HL-60 (cell line): ENCODE results near the gene VPS51.

ENCODE experiments used
- CTCF ChIP-seq: IDR thresholded peaks from one replicate; pipeline ENCODE4 v1.5.1; 2011; ENCODE audit warnings: low read length, control low read depth, inconsistent platforms; ENCODE audit not compliant: insufficient read depth
- POLR2AphosphoS5 ChIP-seq: IDR thresholded peaks from 2 replicates; pipeline ENCODE4 v1.6.1; 2012; ENCODE audit warnings: low read depth
- REST ChIP-seq: IDR thresholded peaks from 2 replicates; pipeline ENCODE4 v1.6.1; 2012; ENCODE audit warnings: low read depth; ENCODE audit not compliant: insufficient replicate concordance
- SPI1 ChIP-seq: IDR thresholded peaks from 2 replicates; pipeline ENCODE4 v1.6.1; 2012; ENCODE audit warnings: low read depth, mild to moderate bottlenecking, borderline replicate concordance

GRCh38 chr11:65078786-65079342 lies 17.1 kb upstream of the VPS51 start:
- no peak for TF ChIP-seq CTCF
- TF ChIP-seq POLR2AphosphoS5 = no peak
- no peak for TF ChIP-seq REST
- TF ChIP-seq SPI1 = no peak
